Activated CD8-positive, alpha-beta memory T cell treated with anti-CD3 and anti-CD28 coated beads, Interleukin-2, amount 50 U/mL, for 48 hours (primary cell): ENCODE results near the gene MN1.

Experiments
- DNase-seq: peaks from one replicate; pipeline ENCODE4 v3.0.0-alpha.2; 2020

MN1 gene

DNA sequence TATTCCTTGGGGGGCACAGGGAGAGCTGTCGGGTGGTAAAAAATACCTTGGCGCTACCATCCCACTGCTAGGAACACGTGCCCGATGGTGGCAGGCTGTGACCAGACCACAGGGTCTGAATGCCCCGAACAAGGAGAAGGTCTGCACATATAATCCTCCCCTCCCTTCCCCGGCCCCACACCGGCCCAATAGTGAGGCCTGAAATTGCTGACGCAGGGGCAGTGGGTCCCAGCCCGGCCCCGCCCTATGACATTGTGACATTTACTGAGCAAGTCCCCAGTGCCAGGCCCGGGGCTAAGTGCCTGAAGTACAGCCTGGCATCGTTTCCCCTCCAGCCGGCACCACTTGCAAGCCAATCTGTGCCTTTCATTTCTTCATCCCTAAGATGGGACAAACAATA, 19.5 kb downstream of the MN1 start:
- DNase-seq: no peak

- DNase-seq: no peak
These were observed 21.4 kb downstream of the MN1 start for GRCh38 chr22:27780161-27780575.

GRCh38 chr22:27779643-27780042, 21.9 kb downstream of the MN1 start:
- DNase-seq: no peak

DNA sequence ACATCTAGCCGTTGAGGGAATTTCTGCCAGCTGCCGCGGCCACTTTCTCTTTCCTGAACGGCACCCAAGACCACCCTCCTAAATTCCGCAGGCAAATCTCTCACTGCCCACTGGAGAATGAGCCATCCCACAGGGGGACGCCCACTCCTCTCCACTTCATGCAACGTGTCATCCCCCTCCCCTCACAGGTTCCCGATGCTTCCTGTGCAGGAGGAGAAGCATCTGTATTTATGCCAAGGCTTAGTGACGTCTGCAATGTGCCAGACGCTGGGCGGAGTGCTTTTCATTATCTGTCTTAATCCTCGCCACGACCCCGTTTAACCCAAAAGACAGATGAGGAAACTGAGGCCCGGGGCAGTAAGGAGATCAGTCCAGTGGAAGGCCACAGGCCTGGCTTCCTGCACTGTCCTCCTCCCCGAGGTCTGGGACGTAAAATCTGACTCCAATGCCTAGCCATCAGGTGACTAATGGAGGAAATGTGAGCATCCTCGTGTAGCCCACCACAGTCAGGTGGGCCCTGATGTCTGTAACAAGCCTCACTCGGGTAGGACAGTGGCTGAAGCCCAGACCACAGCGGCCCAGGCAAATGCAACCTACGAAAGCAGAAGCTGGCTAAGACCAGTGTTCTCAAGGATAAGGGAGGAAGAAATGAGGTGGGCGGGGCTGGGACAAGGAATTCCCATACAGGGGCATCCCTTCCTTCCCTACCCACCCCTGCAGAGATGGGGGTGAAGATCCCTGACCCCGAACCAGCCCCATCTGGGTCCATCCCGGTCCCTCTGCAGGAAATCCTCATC, 23.1 kb downstream of the MN1 start:
- DNase-seq: no peak

DNA sequence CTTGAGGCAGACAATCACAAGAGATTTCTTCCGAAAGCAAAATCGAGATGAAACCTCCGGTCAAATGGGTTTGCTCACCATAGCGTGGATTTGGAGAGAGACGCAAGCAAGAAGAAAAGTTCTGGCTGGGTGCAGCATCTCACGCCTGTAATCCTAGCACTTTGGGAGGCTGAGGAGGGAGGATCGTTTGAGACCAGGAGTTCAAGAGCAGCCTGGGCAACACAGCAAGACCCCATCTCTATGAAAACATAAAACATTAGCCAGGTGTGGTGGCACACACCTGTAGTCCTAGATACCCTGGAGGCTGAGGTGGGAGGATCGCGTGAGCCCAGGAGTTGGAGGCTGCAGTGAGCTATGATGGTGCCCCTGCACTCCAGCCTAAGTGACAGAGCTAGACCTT, 24.4 kb downstream of the MN1 start:
- no peak for DNase-seq

- no peak for DNase-seq
These were observed 25.0 kb downstream of the MN1 start for GRCh38 chr22:27776650-27776958.

DNA sequence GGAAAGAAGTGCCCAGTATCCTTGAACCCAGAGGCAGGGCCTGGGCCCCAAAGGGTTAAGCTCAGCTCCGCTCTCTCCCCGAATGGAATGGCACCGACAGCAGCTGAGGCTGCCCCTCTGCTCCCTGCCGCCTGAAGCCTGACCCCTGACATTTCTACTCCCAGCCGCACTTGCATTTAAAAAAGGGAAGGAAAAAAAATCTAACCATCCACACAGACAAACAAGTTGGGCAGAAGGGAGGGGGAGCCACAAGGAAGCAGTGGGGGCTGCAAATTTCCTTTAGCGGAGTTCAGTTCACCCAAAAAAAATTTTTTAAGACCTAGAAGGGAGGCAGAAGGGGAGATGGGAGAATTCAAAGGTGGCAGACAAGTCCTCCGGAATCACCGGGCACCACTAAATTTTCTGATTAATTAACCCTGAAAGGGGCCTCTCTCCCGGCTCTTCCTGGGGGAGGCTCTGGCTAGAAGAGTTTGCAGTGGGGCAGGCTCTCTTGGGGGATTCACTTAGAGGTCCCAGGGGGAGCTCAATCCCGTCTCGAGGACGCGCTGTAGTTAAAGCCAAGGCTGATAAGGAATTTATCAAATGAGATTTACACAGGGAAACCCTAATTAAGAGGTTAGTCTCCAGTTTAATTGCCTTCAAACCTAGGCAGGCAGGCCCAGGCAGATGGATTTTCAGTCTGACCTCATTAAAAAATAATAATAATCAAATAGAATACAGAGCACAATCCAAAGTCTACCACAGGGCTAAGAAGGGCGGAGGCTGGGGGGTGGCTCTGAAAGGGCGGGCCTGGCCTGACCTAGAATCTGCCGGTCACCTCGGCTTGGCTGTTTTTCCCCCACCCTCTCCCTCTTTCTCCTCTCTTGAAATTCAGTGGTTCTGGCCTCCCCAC, 25.6 kb downstream of the MN1 start:
- DNase-seq: no peak

GRCh38 chr22:27775087-27775698, 26.4 kb downstream of the MN1 start:
- no peak for DNase-seq

GRCh38 chr22:27774200-27774599, 27.4 kb downstream of the MN1 start:
- no peak for DNase-seq

- no peak for DNase-seq
These were observed 28.5 kb downstream of the MN1 start for GRCh38 chr22:27772984-27773498.

- DNase-seq: no peak
These were observed 29.2 kb downstream of the MN1 start for GRCh38 chr22:27772081-27772983.

GRCh38 chr22:27771637-27772036, 29.9 kb downstream of the MN1 start:
- no peak for DNase-seq

DNA sequence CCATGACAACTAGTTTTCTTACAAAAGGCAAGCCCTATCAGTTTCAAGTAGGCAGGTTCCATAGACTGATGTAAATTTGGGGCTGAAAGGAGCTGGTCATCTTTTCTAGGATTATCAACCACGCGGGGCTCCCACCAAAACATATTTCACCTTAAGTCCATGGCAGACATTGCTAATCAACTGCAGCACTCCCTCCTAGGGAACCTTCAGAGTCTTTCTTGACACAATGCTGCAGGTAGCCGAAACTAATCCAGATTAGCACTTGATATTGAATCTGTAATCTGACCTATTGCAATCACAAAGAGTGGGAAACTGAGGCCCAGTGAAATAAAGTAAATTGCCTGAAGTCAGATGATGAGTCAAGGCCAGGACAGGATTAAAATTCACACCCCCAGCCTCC, 32.5 kb downstream of the MN1 start:
- no peak for DNase-seq

DNA sequence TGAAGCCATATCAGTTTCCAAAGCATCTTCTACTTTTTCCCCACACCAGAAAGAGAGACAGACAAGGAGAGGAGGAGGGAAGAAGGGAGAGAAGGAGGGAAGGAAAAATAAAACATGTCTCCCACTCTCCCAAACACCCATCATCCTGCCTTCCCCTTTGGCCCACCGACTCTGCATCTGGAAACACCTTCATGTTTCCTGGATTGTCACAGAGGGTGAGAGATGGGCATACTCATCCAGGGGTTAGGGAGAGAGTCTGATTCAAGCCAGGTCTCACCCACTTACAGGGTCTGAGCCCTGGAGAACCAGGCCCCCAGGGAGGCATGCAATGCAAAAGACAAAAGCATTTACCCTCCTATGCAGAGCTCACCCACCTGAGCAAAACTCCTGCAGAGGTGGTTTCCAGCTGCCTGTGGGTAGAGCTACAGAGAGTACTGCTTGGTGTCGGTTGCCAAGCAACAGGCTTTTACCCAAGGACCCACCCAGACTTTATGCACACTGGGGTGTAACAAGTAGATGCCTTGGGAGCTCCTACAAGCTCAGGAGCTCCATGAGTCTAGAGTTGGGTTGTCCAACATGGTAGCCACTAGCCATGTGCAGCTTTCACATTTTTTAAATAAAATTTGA, 33.4 kb downstream of the MN1 start:
- DNase-seq: no peak

- no peak for DNase-seq
These were observed 34.9 kb downstream of the MN1 start for GRCh38 chr22:27766679-27767078.

DNA sequence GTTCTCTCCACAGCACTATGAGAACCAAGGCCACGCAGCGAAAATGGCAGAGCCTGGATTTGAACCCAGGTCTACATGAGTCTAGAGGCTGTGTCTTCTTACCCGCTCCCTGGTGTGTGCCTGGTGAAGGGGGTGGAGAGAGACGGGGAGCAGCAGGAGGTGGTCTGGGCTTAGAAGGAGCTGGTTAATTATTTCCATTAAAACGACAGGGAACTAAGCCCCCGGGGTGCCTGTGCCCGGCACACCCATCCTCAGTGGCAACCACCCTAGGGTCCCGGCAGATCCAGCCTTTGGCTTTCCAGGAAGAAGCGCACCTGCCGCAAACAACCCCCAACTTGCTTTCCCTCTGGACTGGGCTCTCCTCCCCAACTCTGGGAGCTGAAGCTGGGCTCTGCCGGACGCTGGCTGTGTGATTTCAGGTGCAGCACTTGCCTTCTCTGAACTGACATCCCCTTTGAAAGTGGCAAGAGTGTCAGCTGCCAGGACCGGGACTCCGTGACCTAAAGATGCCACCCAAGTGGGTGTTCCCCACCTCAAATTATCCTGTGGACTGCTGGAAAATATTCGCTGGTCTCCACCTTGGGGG, 35.8 kb downstream of the MN1 start:
- no peak for DNase-seq

GRCh38 chr22:27764722-27765236, 36.8 kb downstream of the MN1 start:
- DNase-seq: no peak

- no peak for DNase-seq
These were observed 39.9 kb downstream of the MN1 start for GRCh38 chr22:27761665-27762064.

DNA sequence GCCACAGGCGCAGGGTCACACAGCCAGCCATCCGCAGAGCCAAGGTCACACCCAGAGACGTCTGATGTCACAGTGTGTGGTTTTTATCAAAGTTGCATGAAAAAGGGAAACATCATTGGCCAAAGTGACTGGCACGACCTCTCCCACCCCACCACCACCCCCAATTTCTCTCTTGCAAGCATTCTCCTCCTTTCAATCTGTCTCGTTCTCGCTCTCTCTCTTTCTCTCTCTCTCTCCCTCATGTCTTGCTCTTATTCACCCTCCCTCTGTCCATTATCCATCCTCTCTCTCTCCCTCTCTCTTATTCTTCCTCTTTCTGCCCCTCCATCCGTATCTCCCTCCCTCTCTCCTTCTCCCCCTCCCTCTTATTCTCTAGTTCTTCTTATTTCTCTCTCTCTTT, 40.6 kb downstream of the MN1 start:
- no peak for DNase-seq

GRCh38 chr22:27760474-27760873, 41.1 kb downstream of the MN1 start:
- DNase-seq: no peak

DNA sequence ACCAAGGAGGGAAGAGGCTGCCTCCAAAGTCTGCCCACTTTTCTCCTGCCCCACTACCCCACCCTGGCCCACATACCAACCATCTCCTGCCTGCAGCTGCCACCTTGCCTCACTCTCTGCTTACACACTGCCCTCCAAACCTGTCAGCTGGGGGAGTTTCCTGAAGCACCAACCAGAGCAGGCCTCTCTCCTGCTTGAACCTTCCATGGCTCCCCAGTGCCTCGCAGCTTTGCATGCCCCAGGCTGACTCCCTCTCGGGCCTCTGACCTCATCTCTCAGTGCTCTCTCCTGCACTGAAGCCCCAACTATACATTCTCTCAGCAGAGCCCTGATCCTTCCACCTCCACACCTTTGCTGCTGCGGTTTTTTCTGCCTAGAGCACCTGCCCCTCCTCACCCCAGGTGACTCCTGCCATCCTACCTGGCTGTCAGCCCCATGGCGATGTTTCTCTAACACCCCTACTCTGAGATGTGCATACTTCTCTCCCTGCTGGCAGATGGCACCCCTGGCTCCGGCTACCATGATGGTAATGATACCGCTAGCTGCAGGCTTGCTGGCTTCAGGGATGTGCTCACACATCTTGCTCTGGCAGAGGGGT, 43.5 kb downstream of the MN1 start:
- DNase-seq: no peak
